HEK293T (cell line): ENCODE measurements around the gene SLFN13.

Experiments used
- BHLHE40 ChIP-seq: fragments of 450-650 bp; IDR thresholded peaks from 2 replicates; pipeline ENCODE4 v1.6.1; 2016; ENCODE audit warnings: mild to moderate bottlenecking, moderate library complexity, borderline replicate concordance
- CTBP1 ChIP-seq: fragments of 450-650 bp; IDR thresholded peaks from 2 replicates; pipeline ENCODE4 v1.6.1; 2016; ENCODE audit warnings: borderline replicate concordance
- ELF4 ChIP-seq: fragments of 450-650 bp; IDR thresholded peaks from 2 replicates; pipeline ENCODE4 v1.6.1; 2017; ENCODE audit warnings: antibody characterized with exemption
- FOXK2 ChIP-seq: fragments of 450-650 bp; IDR thresholded peaks from 2 replicates; pipeline ENCODE4 v1.6.1; 2016; ENCODE audit warnings: mild to moderate bottlenecking
- FOXM1 ChIP-seq: fragments of 450-650 bp; IDR thresholded peaks from 2 replicates; pipeline ENCODE4 v1.6.1; 2017; ENCODE audit warnings: mild to moderate bottlenecking, borderline replicate concordance
- HDGF ChIP-seq: fragments of 450-650 bp; IDR thresholded peaks from 2 replicates; pipeline ENCODE4 v1.6.1; 2017; ENCODE audit warnings: antibody characterized with exemption, borderline replicate concordance
- L3MBTL2 ChIP-seq: fragments of 450-650 bp; conservative IDR thresholded peaks from 2 replicates; pipeline ENCODE4 v1.6.1; 2016; ENCODE audit warnings: mild to moderate bottlenecking
- NFRKB ChIP-seq: fragments of 450-650 bp; IDR thresholded peaks from 2 replicates; pipeline ENCODE4 v1.6.1; 2016; ENCODE audit warnings: mild to moderate bottlenecking, moderate library complexity
- SP1 ChIP-seq: fragments of 450-650 bp; IDR thresholded peaks from 2 replicates; pipeline ENCODE4 v1.6.1; 2017
- SUZ12 ChIP-seq: fragments of 450-650 bp; IDR thresholded peaks from 2 replicates; pipeline ENCODE4 v1.6.1; 2016; ENCODE audit warnings: mild to moderate bottlenecking
- TARDBP ChIP-seq: fragments of 450-650 bp; IDR thresholded peaks from 2 replicates; pipeline ENCODE4 v1.6.1; 2016
- TF ChIP-seq, protein P1 (sequence below): fragments of 450-650 bp; IDR thresholded peaks from 2 replicates; pipeline ENCODE4 v1.6.1; 2016

DNA sequence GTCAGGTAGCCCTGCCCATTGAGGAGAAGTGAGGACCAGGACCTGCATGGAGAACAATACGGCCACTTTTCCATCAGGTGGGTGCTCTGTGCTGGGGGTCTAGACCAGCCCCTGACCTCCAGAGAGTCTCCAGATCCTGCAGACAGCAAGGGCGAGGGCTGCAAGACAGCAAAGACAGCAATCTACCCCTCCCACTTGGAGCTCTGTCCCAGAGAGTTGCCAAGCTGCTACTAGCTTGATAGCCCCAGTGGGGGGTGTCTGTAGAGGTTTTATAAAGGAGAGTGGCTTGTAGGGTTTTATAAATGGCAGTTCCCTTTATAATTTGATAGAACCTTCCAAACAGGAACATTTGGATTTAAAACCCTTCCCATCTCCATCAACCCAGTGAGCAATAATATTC, 58.4 kb downstream of the SLFN13 start:
- no peak for TF ChIP-seq HDGF
- no peak for TF ChIP-seq FOXK2
- TF ChIP-seq, protein P1, sequence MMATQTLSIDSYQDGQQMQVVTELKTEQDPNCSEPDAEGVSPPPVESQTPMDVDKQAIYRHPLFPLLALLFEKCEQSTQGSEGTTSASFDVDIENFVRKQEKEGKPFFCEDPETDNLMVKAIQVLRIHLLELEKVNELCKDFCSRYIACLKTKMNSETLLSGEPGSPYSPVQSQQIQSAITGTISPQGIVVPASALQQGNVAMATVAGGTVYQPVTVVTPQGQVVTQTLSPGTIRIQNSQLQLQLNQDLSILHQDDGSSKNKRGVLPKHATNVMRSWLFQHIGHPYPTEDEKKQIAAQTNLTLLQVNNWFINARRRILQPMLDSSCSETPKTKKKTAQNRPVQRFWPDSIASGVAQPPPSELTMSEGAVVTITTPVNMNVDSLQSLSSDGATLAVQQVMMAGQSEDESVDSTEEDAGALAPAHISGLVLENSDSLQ: no peak
- no peak for TF ChIP-seq BHLHE40
- TF ChIP-seq SP1: no peak
- TF ChIP-seq SUZ12: no peak
- no peak for TF ChIP-seq ELF4
- no peak for TF ChIP-seq NFRKB
- TF ChIP-seq TARDBP: no peak
- no peak for TF ChIP-seq FOXM1
- TF ChIP-seq CTBP1: no peak
- no peak for TF ChIP-seq L3MBTL2
